COLO668 (cell line): ENCODE results near the gene ZBTB8A.

Source experiments
- DNase-seq: peaks from one replicate; lab custom pipeline; 2025; ENCODE audit not compliant: unreplicated experiment; lab: John Stamatoyannopoulos, UW

The ZBTB8A gene

GRCh38 chr1:32652244-32652962, 113.2 kb downstream of the ZBTB8A start:
- no peak for DNase-seq
